Endothelial cell of hepatic sinusoid (primary cell): ENCODE measurements around the gene IMPA2.

Experiments
- in situ Hi-C: cut with HindIII; loops from 2 replicates; pipeline ENCODE4 v1.10.0; 2017; ENCODE audit warnings: low sequenced_read_pairs

Gene IMPA2

GRCh38 chr18:11989174-11989573, 7.9 kb downstream of the IMPA2 start:
- in situ Hi-C loops = no loop called here

DNA sequence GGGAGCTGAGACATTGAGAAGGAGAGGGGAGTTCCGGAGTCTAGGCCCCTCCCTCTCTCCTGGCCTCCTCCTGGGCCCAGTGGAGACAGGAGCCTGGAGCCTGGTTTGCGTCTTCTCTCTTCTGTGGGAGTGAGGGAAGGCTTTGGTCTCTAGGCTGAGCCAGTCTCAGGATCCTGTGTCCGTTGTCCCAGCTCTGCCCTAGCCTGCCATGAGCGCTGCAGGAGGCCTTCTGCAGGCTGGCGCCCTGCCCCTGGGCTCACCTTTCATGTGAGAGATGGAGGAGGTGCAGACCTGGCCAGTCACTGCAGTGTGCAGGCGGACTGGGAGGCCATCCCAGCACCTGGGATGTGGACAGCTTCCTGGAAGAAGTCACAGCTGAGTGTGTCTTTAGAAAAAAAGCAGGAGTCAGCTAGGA, 8.7 kb downstream of the IMPA2 start:
- in situ Hi-C loops = no loop called here

DNA sequence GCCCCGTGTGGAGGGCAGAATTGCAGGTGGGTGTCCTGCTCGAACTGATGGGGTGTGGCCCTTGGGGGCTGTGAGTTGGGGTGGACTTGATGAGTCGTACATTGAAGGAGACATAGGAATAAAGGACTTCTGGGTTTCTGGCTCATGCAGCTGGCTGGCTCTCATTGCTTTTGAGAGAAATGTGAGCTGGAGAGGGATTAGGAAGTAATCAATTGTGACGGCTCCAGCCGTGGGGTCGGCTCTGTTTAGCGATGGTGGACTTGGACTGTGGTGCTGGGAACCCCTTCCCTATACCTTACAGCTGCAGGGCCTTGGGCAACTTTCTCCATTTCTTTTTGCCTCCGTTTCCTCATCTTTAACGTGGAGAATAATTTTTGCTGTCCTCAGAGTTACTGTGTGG, 9.2 kb downstream of the IMPA2 start:
- in situ Hi-C loops = no loop called here

- in situ Hi-C loops = no loop called here
Measured at GRCh38 chr18:11991021-11991795, 9.9 kb downstream of the IMPA2 start.

GRCh38 chr18:11992096-11992790, 10.9 kb downstream of the IMPA2 start:
- in situ Hi-C loops = no loop called here

DNA sequence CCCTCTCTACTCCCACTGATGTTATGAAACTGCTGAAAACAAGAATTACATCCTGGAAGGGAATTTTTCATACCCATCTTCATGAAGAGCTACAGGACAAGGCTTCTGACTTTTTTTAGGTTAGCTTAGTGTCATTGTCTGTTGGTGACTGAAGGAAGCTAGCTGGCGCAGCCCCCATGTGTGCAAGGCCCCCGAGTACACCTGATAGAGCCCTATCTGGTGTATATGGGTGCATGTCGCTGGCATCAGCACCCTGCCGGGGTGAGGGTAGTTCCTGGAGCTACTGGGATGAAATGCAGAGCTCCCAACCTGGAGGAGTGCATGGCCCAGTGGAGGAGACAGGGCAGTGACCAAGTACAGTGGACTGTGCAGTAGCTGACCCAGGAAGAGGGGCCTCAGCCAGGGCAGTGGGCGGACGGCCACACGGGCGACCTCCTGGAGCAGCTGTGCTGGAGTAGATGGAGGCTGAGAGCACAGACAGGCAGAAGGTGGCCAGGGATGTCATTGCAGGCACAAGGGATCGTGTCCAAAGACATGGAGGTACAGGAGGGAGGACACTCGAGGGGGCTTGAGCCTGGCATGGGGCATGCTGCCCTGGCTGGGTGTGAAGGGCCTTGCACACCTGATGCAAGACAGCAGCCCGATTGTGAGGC, 12.1 kb downstream of the IMPA2 start:
- in situ Hi-C loops = no loop called here

GRCh38 chr18:11994336-11994702, 13.0 kb downstream of the IMPA2 start:
- in situ Hi-C loops = no loop called here

DNA sequence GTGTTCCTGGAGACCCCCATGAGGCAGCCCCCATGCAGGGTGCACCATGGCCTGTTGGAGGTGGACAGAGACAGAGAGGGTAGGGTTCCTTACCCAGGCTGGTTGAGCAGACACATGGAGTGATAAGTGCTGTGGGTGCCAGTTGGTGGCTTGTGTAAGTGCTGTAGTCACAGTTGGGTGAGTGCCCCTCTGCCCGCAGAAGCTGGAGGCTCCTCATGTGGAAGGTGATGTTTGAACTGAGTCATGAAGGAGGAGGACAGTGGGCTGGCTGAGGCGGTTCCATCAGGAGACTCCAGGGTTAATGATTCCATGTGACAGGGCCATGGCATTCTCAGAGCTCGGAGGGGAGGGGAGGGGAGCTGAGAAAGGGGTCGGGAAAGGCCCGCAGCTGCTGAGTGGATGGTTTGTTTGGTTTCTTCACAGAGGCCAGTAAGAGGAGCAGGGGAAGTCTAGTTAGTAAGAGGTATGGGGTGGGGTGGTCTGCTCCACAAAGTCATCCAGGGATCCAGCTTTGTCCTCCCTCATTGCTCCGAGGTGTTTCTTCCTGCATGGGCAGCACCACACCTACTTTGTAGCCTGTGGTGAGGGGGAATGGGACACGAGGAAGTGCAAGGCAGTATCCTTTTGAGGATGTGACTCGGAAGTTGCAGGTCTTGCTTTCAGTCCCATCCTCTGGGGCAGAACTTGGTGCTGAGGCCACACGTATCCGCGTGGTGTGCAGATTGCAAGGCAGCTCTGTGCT, 13.6 kb downstream of the IMPA2 start:
- in situ Hi-C loops = no loop called here

DNA sequence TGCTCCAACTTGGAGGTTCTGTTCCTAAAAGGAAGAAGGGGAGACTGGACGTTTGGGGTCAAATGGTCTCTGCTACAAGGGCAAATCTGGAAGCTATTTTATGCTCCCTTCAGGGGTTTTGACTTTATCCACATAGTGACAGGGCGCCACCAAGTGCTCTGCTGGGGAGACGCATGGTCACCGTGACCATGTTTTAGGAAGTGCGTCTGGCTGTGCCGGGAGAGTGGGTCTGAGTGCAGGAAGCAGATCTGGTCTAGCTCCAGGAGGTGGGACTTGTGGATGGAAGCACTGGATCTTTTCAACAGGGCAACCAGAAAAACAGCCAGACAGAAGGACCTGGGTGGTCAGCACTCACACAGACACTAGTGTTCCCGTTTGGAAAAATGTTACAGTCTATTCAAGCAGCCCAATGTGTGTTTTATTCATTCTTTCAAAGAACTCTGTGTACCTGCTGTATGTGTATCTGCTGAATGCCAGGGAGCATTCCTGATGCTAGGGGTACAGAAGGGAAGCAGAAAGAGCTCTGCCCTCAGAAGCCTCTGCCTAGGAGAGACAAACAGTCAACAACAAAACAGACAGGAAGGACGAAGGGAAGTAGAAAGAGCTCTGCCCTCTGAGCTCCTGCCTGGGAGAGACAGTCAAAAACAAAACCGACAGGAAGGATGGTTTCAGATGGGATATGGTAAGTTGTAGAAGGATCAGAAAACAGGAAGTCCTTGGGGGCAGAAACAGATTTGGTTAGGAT, 14.3 kb downstream of the IMPA2 start:
- in situ Hi-C loops = no loop called here

- in situ Hi-C loops = no loop called here
Measured at GRCh38 chr18:11996190-11996754, 15.0 kb downstream of the IMPA2 start.

DNA sequence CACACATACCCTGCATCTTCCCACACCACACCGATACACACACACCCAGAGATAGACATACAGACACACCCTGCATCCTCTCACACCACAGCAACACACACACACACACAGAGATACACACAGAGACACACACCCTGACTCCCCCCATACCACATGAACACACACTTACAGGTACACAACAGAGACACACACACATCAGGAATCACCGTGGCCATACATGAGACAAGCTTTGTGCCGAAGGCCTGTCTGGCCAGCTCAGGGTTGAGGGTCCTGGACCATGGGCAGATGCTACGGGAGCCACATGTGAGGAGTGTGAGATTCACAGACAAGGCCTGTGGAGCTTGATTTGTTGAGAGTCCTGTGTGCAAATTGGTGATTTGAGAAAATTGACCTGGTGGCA, 15.6 kb downstream of the IMPA2 start:
- in situ Hi-C loops = no loop called here

- in situ Hi-C loops = no loop called here
Measured at GRCh38 chr18:11997466-11997865, 16.2 kb downstream of the IMPA2 start.

DNA sequence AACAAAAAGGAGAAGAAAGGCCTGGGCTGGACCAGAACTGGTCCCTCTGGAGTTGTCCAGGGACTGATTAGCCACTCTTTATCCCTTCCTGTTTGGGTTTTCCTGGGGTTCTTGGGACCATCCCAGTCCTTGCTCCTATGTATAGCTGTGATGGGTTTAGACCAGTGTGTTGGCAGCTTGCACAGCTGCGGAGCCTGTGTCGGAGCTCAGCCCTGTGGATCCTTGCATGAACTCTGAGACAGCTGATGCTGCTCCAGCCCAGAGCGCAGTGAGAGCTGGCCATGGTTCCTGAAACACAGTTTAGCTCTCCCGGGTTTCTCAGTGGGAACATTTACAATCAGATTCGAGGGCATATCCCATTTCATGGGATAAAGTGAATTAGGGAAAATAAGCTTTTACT, 16.9 kb downstream of the IMPA2 start:
- in situ Hi-C loops = no loop called here

- in situ Hi-C loops = no loop called here
Measured at GRCh38 chr18:11999429-11999828, 18.1 kb downstream of the IMPA2 start.

DNA sequence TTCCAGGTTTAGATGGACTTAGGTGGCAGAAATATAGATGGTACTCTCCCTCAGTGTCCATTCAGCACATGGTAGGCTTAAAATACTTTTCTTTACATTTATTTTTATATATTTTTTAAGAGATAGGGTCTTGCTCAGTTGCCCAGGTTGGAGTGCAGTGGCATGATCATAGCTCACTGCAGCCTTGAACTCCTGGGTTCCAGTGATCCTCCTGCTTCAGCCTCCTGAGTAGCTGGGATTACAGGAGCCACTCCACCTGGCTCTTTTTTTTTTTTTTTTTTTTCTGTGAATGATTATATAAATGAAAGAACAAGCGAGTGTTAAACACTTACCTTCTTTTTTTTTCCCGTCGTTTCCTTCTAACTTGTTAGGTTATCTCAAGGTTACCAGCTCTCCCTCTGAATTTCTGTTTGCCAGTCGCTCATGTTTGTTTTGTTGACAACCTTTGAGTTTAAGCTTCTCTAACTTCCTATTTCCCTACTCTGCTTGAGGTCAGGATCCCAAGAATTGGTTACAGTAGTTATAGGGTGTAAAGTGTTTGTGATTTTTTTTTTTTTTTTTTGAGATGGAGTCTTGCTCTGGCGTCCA, 18.9 kb downstream of the IMPA2 start:
- in situ Hi-C loops = no loop called here

DNA sequence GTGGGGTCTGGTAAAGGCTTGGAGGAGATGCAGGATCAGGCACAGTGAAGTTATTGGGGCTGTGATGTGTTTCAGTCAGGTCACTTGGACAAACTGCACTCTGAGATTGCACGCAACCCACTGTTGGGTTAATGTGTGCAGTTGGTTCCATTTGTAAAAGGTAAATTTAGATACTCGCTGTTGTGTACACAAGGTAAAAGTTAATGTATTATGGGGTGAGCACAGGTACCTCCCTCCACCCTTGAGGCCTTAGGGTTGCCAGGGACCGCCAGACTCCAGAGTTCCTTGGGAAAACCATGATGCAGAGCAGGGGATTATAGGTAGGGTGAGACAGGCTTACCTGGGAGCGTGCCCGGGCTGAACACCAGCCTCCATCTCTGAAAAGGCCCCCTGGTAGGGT, 20.1 kb downstream of the IMPA2 start:
- in situ Hi-C loops = no loop called here

- in situ Hi-C loops = no loop called here
Measured at GRCh38 chr18:12003894-12004293, 22.6 kb downstream of the IMPA2 start.

- in situ Hi-C loops = no loop called here
Measured at GRCh38 chr18:12005538-12006487, 24.5 kb downstream of the IMPA2 start.

DNA sequence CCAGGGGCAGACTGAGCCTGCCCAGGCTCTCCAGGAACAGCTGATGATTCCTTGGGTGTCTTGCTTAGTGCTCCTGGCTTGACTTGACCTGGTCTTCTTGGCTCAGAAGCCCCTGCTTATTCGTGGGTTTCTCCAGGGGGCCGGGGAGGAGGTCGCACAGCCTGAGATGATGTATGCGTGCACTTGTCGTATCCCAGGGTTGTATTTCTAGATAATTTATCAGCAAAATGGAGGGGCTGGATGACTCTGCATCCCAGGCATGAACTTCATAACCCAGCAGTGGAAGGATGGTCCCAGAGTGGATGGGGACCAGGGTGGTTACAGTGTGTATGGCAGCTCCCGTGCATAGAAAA, 25.2 kb downstream of the IMPA2 start:
- in situ Hi-C loops = no loop called here
